Stimulated activated CD4-positive, alpha-beta T cell treated with anti-CD3 and anti-CD28 coated beads, Interleukin-4, amount 100 ng/mL, for 24 hours (primary cell): ENCODE measurements around the gene NPEPL1.

ENCODE experiments used
- DNase-seq: peaks from one replicate; pipeline ENCODE4 v3.0.0-alpha.2; 2020

The NPEPL1 gene

GRCh38 chr20:58702859-58703648, 10.5 kb downstream of the NPEPL1 start:
- no peak for DNase-seq

GRCh38 chr20:58703765-58704371, 11.3 kb downstream of the NPEPL1 start:
- peak; percentile 0 for DNase-seq

GRCh38 chr20:58705208-58705926, 12.8 kb downstream of the NPEPL1 start:
- DNase-seq: peak; percentile 2

DNA sequence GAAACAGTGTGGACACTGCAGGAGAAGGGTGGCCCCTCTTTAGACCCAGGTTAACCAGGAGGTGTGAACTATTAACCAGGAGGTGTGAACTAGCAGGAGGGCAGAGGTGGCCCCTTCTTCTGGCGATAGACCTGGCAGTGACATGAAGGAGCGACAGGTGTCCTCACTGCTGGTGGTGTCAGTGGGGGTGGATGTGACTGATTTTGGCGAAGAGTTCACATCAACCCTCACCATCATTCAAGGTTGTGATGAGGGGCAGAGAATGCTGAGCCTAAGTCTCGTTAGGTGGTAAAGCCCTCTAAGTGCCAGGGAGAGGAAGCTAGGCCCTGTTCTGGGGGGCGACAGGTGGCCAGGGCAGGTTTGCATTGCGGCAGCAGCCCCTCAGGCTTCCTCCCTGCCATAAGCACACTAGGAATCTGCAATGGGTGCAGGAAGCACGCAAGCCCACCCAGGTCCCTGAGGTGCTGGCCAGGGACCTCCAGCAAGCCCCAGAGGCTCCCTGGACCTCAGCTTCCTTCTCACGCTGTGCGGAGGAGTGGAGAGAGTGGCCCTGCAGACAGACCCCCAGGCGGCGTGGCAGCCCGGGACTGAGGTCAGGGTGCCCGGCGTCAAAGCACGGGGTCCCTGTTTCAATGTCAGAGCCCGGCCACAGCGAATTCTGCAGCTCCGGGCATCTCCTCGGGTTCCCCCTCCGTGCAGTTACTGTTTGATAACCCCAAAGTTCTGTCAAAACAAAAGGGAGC, 13.7 kb downstream of the NPEPL1 start:
- peak; percentile 2 for DNase-seq

- DNase-seq: peak; percentile 2
Measured at GRCh38 chr20:58706975-58707681, 14.5 kb downstream of the NPEPL1 start.

DNA sequence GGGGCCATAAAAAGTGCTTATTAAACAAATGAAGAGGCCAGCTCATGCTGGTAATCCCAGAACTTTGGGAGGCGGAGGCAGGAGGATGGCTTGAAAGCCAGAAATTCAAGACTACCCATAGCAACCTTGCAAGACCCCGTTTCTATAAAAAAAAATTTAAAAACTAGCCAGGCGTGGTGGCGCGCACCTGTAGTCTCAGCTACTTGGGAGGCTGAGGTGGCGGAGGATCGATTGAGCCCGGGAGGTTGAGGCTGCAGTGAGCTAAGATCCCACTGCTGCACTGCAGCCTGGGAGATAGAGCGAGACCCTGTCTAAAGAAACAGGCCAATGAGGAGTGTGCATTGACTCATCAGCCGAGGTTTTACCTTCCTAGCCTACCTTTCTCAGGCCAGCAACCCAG, 15.2 kb downstream of the NPEPL1 start:
- DNase-seq: no peak

GRCh38 chr20:58708246-58708931, 15.8 kb downstream of the NPEPL1 start:
- peak; percentile 1 for DNase-seq

DNA sequence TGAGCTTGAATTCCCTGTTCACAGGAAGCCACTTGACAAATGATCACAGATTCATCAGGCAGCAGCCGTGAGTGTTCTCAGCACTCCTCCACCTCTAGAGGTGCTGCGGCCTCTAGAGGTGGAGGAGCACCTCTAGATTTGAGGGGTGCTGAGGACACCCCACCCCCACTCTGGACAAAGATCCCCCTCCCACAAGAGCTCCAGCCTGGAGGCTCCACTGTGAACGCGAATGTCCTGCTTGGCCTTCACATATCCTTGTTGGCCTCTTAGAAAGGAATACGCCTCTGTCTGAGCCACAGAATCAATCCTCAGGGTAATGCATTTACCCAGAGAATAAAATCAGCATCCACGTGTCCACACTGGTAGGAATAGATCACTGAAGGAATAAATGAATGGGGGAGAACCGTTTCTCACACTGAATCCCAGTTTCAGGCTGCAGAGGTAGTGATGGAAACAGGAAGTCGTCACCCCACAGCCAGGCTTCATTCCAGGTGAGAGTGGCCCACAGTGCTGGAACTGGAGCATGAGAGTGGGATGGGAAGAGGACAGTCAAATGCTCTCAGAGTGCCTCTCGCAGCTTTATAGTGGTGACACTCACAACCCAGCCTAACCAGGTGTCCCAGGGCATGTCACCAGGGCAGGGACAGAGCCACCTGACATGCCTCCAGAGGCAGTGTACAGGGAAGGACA, 16.6 kb downstream of the NPEPL1 start:
- DNase-seq: peak; percentile 2

DNA sequence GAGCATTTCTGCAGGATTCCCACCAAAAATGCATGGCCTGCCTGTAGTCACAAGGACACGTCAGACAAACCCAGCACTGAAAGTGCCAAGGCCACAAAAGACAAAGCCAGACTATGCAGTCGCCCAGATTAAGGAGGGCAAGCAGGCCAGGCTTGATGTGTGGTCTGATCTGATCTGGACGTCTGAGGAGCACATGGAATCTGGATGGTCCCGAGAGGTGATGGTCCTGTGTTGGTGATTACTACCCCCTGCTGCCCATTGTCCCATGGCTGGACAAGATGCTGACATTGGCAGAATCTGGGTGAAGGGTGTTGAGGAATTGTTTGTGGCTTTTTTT, 17.1 kb downstream of the NPEPL1 start:
- peak; percentile 1 for DNase-seq

DNA sequence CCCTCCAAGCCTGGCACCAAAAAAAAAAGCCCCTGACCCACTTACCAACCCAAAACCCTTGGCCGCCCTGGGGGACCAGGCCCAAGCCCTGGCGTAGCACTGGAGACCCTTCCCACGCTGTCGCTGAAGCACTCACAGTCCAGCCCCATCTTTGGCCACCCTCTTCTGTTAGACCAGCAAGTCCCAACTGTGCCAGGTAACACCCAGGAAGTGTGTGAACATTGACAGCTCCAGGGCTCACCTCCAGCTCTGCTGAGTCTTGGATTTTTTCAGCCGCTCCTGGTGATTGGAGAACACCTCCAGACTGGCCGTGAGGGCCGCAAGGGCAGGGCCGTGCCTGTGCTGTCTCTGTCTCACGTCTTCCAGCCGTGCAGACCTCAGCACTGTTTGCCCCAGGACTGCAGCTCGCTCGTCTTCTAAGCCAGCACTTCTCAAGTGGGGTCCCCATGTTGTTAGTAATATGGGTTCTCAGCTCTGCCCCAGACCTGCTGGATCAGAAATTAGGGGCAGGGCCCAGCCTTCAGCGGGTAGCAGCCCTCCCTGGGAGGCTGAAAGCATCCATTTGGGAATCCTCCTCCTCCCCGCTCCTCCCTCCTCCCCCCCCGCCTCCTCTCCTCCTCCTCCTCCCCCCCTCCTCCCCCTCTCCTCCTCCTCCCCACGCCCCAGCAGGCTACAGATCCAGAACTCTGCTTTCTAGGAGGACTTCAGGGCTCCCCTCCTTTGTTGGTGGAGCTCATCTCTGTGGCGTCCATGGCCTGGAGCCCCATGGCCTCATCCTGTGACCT, 18.1 kb downstream of the NPEPL1 start:
- peak; percentile 2 for DNase-seq

DNA sequence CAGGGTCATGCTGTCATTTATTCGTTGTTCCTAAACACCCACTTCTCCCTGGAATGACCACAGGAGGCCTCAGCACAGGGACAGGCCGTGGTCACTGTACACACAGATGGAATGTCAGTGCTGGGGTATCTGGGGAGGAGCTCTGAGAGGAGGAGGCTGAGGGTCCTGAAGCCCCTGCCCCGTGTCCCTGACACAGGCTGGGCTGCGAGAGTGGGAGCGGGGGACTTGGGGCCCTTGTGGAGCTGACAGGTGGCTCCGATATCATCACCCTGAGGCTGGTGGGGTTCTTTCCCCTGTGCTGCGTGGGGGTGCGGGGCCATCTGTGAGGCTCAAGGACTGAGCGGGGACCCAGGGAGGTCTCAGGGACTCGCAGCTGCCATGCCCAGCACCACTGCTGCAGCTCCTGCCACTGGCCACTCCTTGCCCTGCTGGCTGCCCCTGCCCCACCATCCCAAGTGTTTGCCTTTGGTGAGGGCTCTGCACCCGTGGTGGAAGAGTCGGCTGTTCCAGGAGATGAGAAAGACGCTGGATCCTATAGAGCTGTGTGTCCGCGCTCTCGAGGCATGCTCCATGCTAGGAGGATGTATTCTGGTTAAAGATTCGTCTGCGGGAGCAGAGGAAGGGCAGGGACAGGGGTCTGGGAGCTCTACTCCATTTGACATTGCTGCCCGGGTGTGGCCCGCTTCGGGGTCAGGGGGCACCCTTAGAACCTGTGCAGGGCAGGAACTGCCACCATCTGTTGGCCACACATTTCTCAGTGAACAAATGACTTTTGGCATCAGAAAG, 18.9 kb downstream of the NPEPL1 start:
- peak; percentile 2 for DNase-seq

GRCh38 chr20:58712151-58712791, 19.7 kb downstream of the NPEPL1 start:
- peak; percentile 1 for DNase-seq

DNA sequence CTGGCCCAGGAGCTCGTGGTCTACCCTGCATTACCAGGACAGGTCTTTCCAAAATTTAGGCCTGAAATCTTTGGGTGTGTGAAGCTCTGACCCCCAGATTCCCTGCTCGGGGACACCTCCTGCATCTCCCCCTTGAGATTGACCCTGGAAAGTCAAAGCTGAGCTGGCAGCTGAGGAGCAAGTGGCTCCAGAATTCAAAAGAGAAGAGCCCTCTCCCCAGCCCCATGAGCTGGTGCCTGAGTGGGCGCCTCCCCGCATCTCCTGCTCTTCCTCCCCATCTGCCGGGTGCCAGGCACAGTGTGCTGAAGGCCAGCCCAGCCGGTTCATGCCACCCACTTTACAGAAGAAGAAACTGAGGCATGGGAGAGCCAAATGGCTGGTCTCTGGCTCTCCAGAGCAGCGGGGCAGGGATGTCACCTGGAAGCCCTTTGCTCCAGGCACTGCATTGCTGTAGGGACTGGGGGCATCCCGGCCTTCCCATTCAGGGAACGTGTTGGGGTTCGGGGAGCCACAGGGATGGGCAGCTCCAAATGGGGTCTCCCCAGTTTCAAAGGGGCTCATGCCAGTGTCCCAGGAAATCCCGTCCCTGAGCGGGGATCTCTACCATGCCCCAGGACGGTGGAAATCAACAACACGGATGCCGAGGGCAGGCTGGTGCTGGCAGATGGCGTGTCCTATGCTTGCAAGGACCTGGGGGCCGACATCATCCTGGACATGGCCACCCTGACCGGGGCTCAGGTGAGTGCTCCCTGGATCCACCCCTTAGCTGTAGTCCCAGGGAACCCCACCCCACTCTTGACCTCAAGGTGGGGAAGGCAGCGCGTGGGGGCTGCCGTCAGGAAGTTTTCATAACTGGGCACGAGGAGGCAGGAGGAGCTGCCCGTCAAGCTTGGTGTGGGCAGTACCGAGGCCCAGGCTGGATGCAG, 20.5 kb downstream of the NPEPL1 start:
- peak; percentile 2 for DNase-seq

DNA sequence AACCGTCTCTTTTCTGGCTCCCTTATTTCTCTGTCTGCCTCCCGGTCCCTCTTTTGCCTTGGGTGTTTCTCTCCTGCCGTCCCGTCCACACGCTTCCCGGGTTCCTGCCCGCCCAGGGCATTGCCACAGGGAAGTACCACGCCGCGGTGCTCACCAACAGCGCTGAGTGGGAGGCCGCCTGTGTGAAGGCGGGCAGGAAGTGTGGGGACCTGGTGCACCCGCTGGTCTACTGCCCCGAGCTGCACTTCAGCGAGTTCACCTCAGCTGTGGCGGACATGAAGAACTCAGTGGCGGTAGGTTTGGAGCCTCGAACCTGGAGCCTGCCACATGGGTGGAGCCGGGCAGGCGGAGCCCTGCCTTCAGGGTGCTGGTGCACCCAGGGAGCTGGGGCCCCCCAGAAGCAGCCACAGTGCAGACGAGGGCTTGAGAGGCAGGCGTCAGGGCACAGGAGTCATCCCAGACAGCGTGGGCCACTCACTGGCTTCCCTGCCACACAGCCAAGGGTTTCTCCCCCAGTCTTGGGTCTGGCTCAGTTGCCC, 21.3 kb downstream of the NPEPL1 start:
- peak; percentile 2 for DNase-seq

- DNase-seq: peak; percentile 2
Measured at GRCh38 chr20:58714340-58714922, 21.8 kb downstream of the NPEPL1 start.

- DNase-seq: peak; percentile 1
Measured at GRCh38 chr20:58714923-58715351, 22.3 kb downstream of the NPEPL1 start.

GRCh38 chr20:58715391-58715800, 22.8 kb downstream of the NPEPL1 start:
- DNase-seq: peak; percentile 2
